K562 (cell line): ENCODE data around the gene MRPL16. TPM values are rescaled to one million over a fixed set of nuclear protein-coding genes. Genes with fewer than 3 reads are reported as not detected.

Source experiments
- ATAC-seq: fragments of 200-7000 bp; cut with Tn5 transposase; 3 replicates; pipeline ENCODE4 v1.9.1; 2020; ENCODE audit warnings: moderate library complexity
- BruUV-seq: library from RNA; stranded (reverse); fragments of 400-500 nt; replicated peaks from 2 replicates; lab custom pipeline; 2021; lab: Mats Ljungman, UMichigan
- CTCF ChIA-PET: fragments of 300-600 bp; formaldehyde crosslinking; extraction: SDS; loops from one replicate; lab custom pipeline; 2021; ENCODE audit warnings: low intra/inter-chr PET ratio; lab: Yijun Ruan, JAX
- POLR2A ChIA-PET: fragments of 300-600, 350-650 bp; sonication (Branson Sonifier 250); formaldehyde crosslinking; extraction: SDS; loops from one replicate; lab custom pipeline; 2021; ENCODE audit warnings: antibody characterized with exemption, inconsistent platforms; lab: Yijun Ruan, JAX
- DNase-seq, 4 experiments: peaks; one replicate each; pipeline versions ENCODE4 v3.0.0 to v3.0.0-alpha.2; 2011 to 2018; ENCODE audit warnings: low spot score in 3 of 4, mixed read lengths in 3 of 4; ENCODE audit errors: extremely low read depth in 1 of 4
- FAIRE-seq: peaks from 2 replicates; lab custom pipeline; 2011; peaks lifted over from hg19 to GRCh38; lab: Jason Lieb, UNC
- H2AFZ ChIP-seq: 2 replicates; pipeline ENCODE4 v1.6.0; 2011; ENCODE audit warnings: low read depth, low read length, control low read depth, inconsistent platforms
- H3K27ac ChIP-seq: fragments of 200-600 bp; 3 replicates; pipeline ENCODE4 v1.8.0; 2011; ENCODE audit warnings: low read depth, mild to moderate bottlenecking, control low read depth, inconsistent platforms, low read length, moderate library complexity, mixed read lengths; ENCODE audit errors: extremely low read depth
- H3K27me3 ChIP-seq, 2 experiments: fragments of 300-600 bp in 1 of 2; 2 replicates in 1 of 2; 3 replicates in 1 of 2; pipeline versions ENCODE4 v1.6.0 to v1.8.0; 2011; ENCODE audit warnings: inconsistent platforms in 2 of 2, low read length in 2 of 2, mild to moderate bottlenecking in 1 of 2, mixed read lengths in 1 of 2, moderate library complexity in 1 of 2; ENCODE audit not compliant: control insufficient read depth in 2 of 2, insufficient read depth in 2 of 2
- H3K36me3 ChIP-seq: fragments of 300-600 bp; 3 replicates; pipeline ENCODE4 v1.8.0; 2011; ENCODE audit warnings: mild to moderate bottlenecking, low read length, inconsistent platforms; ENCODE audit not compliant: control insufficient read depth, insufficient read depth
- H3K4me1 ChIP-seq, 2 experiments: fragments of 200-600 bp in 1 of 2; replicated peaks in 1 of 2; 2 replicates in 1 of 2; 3 replicates in 1 of 2; pipeline versions ENCODE4 v1.5.1 to v1.8.0; 2011; ENCODE audit warnings: inconsistent platforms in 2 of 2, low read length in 2 of 2, mild to moderate bottlenecking in 1 of 2, mixed read lengths in 1 of 2, moderate library complexity in 1 of 2; ENCODE audit not compliant: control insufficient read depth in 2 of 2, insufficient read depth in 2 of 2
- H3K4me2 ChIP-seq: 2 replicates; pipeline ENCODE4 v1.6.1; 2011; ENCODE audit warnings: low read length, control low read depth, inconsistent platforms, mixed read lengths; ENCODE audit not compliant: insufficient read depth
- H3K4me3 ChIP-seq: fragments of 200-600 bp; sonication (generic), shearing (Covaris generic); 2 replicates; pipeline ENCODE4 v1.5.1; 2016; ENCODE audit warnings: control low read depth, inconsistent platforms
- H3K79me2 ChIP-seq: fragments of 200-600 bp; 3 replicates; pipeline ENCODE4 v1.8.0; 2011; ENCODE audit warnings: low read length, inconsistent platforms; ENCODE audit not compliant: control insufficient read depth, insufficient read depth
- H3K9ac ChIP-seq, 2 experiments: 2 replicates each; pipeline versions ENCODE4 v1.6.0 to v1.6.1; 2011; ENCODE audit warnings: low read depth in 2 of 2, low read length in 2 of 2, control low read depth in 1 of 2, inconsistent platforms in 1 of 2, mild to moderate bottlenecking in 1 of 2, mixed read lengths in 1 of 2; ENCODE audit not compliant: insufficient read depth in 1 of 2
- H3K9me1 ChIP-seq: one replicate; pipeline ENCODE4 v1.6.0; 2011; ENCODE audit warnings: inconsistent platforms, mild to moderate bottlenecking, low read length, moderate library complexity; ENCODE audit not compliant: control insufficient read depth, insufficient read depth
- H3K9me3 ChIP-seq: replicated peaks from 2 replicates; pipeline ENCODE4 v1.5.1; 2011; ENCODE audit warnings: low read depth, low read length, inconsistent platforms; ENCODE audit not compliant: control insufficient read depth, insufficient read depth
- H4K20me1 ChIP-seq: replicated peaks from 2 replicates; pipeline ENCODE4 v1.6.1; 2011; ENCODE audit warnings: low read length, inconsistent platforms, mixed read lengths; ENCODE audit not compliant: control insufficient read depth, insufficient read depth
- CHD4 ChIP-seq: fragments of 200-600 bp; sonication (generic); IDR thresholded peaks from 3 replicates; pipeline ENCODE4 v1.6.1; 2012; ENCODE audit warnings: low read depth, mild to moderate bottlenecking, mixed read lengths, low read length, inconsistent platforms; ENCODE audit not compliant: insufficient read depth, insufficient replicate concordance, poor library complexity, severe bottlenecking
- GATA2 ChIP-seq: sonication (generic); formaldehyde crosslinking; IDR thresholded peaks from 2 replicates; pipeline ENCODE4 v1.4.0; 2020; ENCODE audit warnings: mild to moderate bottlenecking, missing genetic modification reagents
- L3MBTL2 ChIP-seq: fragments of 450-650 bp; IDR thresholded peaks from 2 replicates; pipeline ENCODE4 v1.6.1; 2016; ENCODE audit warnings: mild to moderate bottlenecking, moderate library complexity
- MEF2A ChIP-seq: IDR thresholded peaks from 2 replicates; pipeline ENCODE4 v1.6.1; 2011; ENCODE audit warnings: low read depth, mild to moderate bottlenecking, low read length, moderate library complexity; ENCODE audit not compliant: control insufficient read depth
- MEIS2 ChIP-seq: fragments of 450-650 bp; IDR thresholded peaks from 2 replicates; pipeline ENCODE4 v1.6.1; 2014; ENCODE audit warnings: mild to moderate bottlenecking; ENCODE audit not compliant: partially characterized antibody
- MYC ChIP-seq, 2 experiments: fragments of 250-450 bp in 1 of 2; sonication (Bioruptor Pico) in 1 of 2; IDR thresholded peaks; 2 replicates each; pipeline versions ENCODE4 v1.5.1 to v1.6.1; 2012 to 2021; ENCODE audit warnings: low read depth in 2 of 2, borderline replicate concordance in 1 of 2, improper control_type of control experiment in 1 of 2, low read length in 1 of 2, mild to moderate bottlenecking in 1 of 2, moderate library complexity in 1 of 2
- ZNF217 ChIP-seq: sonication (generic); formaldehyde crosslinking; IDR thresholded peaks from 2 replicates; pipeline ENCODE4 v1.8.0; 2022; ENCODE audit warnings: mild to moderate bottlenecking, missing genetic modification reagents
- ZNF263 ChIP-seq: sonication (generic); formaldehyde crosslinking; IDR thresholded peaks from 2 replicates; pipeline ENCODE4 v1.8.0; 2022; ENCODE audit warnings: mild to moderate bottlenecking, missing genetic modification reagents, borderline replicate concordance
- WGBS: fragments of 100-300 bp; shearing (Covaris generic); methylation state at CpG from one replicate; pipeline ENCODE4 v1.1.6; 2016; ENCODE audit warnings: low coverage, mixed read lengths; ENCODE audit not compliant: insufficient coverage; ENCODE audit errors: missing lambda C conversion rate; 5-methylcytosine and 5-hydroxymethylcytosine counted together
- in situ Hi-C: fragments of 300-500 bp; cut with MboI; formaldehyde crosslinking; loops from 4 replicates; pipeline ENCODE4 v1.15.0; 2018; ENCODE audit warnings: inconsistent platforms, mixed read lengths
- intact Hi-C: fragments of 100-400 bp; cut with micrococcal nuclease; formaldehyde crosslinking; loops from 2 replicates; pipeline ENCODE4 v1.14.2; 2022
- polyA plus RNA-seq, 8 experiments: library from polyadenylated mRNA; depleted of rRNA in 4 of 8; stranded (reverse) in 5 of 8; unstranded in 3 of 8; fragments of >200 nt; fragmentation: Nextera tagmentation in 2 of 8; fragmentation: Illumina TruSeq in 1 of 8; extraction: Ambion mirVana in 2 of 8; extraction: Trizol in 1 of 8; gene quantifications; 2 replicates each; pipeline versions ENCODE4 v1.2.1 to v1.2.3, GENCODE V29; 2011 to 2014; ENCODE audit warnings: inconsistent platforms in 1 of 8, missing spikeins in 1 of 8
- total RNA-seq, 7 experiments: library from RNA; depleted of rRNA in 6 of 7; stranded (reverse); fragments of >200 nt in 6 of 7; fragmentation: Illumina TruSeq in 2 of 7; extraction: Trizol in 2 of 7; gene quantifications; 2 replicates each; pipeline versions ENCODE4 v1.2.1 to v1.2.3, GENCODE V29; 2011 to 2021; ENCODE audit warnings: low replicate concordance in 1 of 7
- TF ChIP-seq, protein P1 (sequence below): fragments of 250-450 bp; sonication (Bioruptor Pico); IDR thresholded peaks from 2 replicates; pipeline ENCODE4 v1.9.0; 2021; ENCODE audit warnings: mild to moderate bottlenecking
- TF ChIP-seq, protein P2 (sequence below), 2 experiments: fragments of 250-450 bp in 1 of 2; fragments of 450-650 bp in 1 of 2; sonication (Bioruptor Pico) in 1 of 2; IDR thresholded peaks; 2 replicates each; pipeline versions ENCODE4 v1.6.1 to v1.8.0; 2016 to 2021; ENCODE audit warnings: mild to moderate bottlenecking in 2 of 2, moderate library complexity in 2 of 2, missing compliant biosample characterization in 1 of 2, missing genetic modification characterization in 1 of 2
- TF ChIP-seq, protein P3 (sequence below): fragments of 450-650 bp; IDR thresholded peaks from 2 replicates; pipeline ENCODE4 v1.6.1; 2016
- TF ChIP-seq, protein P4 (sequence below), 3 experiments: fragments of 200-800 bp in 1 of 3; fragments of 250-450 bp in 1 of 3; fragments of 450-650 bp in 1 of 3; sonication (Bioruptor Pico) in 1 of 3; sonication (Bioruptor generic) in 1 of 3; formaldehyde crosslinking in 1 of 3; IDR thresholded peaks; 2 replicates each; pipeline versions ENCODE4 v1.6.1 to v1.8.0; 2016 to 2022; ENCODE audit warnings: mild to moderate bottlenecking in 2 of 3, missing genetic modification characterization in 2 of 3, missing compliant biosample characterization in 1 of 3, moderate library complexity in 1 of 3

Gene MRPL16
- total and polyA plus RNA-seq, 9 of the 15 experiments (the other 6 are each of a cell fraction or from before 2014, with no cell fraction given): 63.3 to 209 (median 157) TPM

DNA sequence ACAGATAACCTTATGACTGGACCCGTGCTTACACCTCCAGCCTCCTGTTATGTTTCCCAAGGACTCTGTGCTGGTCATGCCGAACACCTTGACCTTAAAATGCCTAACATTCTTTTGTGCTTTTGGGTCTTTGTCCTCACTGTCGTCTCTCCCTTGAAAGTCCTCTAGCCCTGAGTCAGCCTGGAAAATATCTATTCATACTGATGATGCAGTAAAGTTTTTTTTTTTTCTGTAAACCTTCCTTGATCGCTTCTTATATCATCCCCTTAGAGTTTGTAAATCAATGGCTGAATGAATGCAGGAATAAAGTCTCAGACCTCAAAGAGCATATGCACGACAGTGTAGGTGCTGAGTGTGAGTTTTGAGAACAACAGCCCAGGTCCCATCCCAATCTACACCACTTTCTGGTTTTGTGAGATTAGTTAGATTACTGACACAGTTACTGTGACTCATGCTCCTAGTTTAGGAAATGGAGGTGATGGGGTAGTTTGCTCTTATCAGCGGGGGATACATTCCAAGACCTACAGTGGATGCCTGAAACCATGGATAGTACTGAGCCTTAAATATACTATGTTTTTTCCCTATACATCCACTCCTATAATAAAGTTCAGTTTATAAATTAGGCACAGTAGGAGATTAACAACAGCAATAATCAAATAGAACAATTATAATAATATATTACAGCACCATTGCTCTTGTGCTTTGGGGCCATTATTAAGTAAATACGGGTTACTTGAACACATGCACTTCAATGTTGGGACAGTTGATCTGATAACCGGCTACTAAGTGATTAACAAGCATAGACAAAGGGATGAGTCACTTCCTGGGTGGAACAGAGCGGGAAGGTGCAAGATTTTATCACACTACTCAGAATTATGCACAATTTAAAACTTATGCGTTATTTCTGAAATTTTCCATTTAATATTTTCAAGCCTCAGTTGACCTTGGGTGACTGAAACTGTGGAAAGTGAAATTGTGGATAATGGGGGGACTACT is 47.2 kb upstream of the MRPL16 start:
- Histone ChIP-seq H4K20me1 (no peaks in the 10 kb centered on the region), H3K4me3 (no peak overlapping the region), H3K9me3 (0 out of 2 replicates have a peak, but pooled peaks cover under 1% of the 10 kb centered on the region), H3K27ac (peak overlapping the region; percentile 97), H3K79me2 (no peaks in the 10 kb centered on the region), H3K27me3 (no peaks in the 10 kb centered on the region), H3K4me1 (peaks cover 11 to 53% of the 10 kb centered on the region in 2 experiments; a peak in 4 of 5 replicates), H3K4me2 (peak overlapping the region; percentile 65), H2AFZ (peak overlapping the region; percentile 79), H3K9ac (peak overlapping the region in 1 of 2 experiments; percentile 66; a peak in 2 of 4 replicates), H3K9me1 (no peaks in the 10 kb centered on the region), H3K36me3 (no peaks in the 10 kb centered on the region)
- ATAC-seq (peak; percentile 85), DNase-seq (peak; percentile 60 to 86 (median 73)), FAIRE-seq (peak; percentile 89)
- ChIA-PET CTCF (no interaction called here), POLR2A (interaction anchor here (0.6 kb wide), 1 partner anchor 12 kb away, joined by 3 read pairs; no protein-coding TSS in a partner anchor)
- intact Hi-C loops: no loop called here
- in situ Hi-C loops: no loop called here
- no TSS peak for BruUV-seq
- 3% methylated on average over 10 of the region's 10 CpGs for WGBS
- TF ChIP-seq ZNF263 (CRISPR knock-in tag) (no peak), CHD4 (no peak), L3MBTL2 (peak; percentile 39; the same call in 1 of the 2 replicates), MYC (IDR thresholded peaks at IDR 0.05; ENCODE audit: low read depth, low read length) (peak; percentile 33), MYC (CRISPR knock-in tag; IDR thresholded peaks at IDR 0.05; ENCODE audit: borderline replicate concordance, low read depth) (no peak), GATA2 (CRISPR knock-in tag) (peak; percentile 70; the same call in 1 of the 2 replicates), MEF2A (peak; percentile 89), ZNF217 (CRISPR knock-in tag) (no peak), MEIS2 (peak; percentile 88)
- TF ChIP-seq, protein P1, sequence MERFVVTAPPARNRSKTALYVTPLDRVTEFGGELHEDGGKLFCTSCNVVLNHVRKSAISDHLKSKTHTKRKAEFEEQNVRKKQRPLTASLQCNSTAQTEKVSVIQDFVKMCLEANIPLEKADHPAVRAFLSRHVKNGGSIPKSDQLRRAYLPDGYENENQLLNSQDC: 0 out of 2 replicates have a peak, but pooled peaks have one; percentile 34
- TF ChIP-seq, protein P2, sequence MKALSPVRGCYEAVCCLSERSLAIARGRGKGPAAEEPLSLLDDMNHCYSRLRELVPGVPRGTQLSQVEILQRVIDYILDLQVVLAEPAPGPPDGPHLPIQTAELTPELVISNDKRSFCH (CRISPR knock-in tag; IDR thresholded peaks at IDR 0.05): no peak
- TF ChIP-seq, protein P2 (tag; IDR thresholded peaks at IDR 0.05): no peak
- TF ChIP-seq, protein P3, sequence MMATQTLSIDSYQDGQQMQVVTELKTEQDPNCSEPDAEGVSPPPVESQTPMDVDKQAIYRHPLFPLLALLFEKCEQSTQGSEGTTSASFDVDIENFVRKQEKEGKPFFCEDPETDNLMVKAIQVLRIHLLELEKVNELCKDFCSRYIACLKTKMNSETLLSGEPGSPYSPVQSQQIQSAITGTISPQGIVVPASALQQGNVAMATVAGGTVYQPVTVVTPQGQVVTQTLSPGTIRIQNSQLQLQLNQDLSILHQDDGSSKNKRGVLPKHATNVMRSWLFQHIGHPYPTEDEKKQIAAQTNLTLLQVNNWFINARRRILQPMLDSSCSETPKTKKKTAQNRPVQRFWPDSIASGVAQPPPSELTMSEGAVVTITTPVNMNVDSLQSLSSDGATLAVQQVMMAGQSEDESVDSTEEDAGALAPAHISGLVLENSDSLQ: peak; percentile 27; the same call in 1 of the 2 replicates
- TF ChIP-seq, protein P4, sequence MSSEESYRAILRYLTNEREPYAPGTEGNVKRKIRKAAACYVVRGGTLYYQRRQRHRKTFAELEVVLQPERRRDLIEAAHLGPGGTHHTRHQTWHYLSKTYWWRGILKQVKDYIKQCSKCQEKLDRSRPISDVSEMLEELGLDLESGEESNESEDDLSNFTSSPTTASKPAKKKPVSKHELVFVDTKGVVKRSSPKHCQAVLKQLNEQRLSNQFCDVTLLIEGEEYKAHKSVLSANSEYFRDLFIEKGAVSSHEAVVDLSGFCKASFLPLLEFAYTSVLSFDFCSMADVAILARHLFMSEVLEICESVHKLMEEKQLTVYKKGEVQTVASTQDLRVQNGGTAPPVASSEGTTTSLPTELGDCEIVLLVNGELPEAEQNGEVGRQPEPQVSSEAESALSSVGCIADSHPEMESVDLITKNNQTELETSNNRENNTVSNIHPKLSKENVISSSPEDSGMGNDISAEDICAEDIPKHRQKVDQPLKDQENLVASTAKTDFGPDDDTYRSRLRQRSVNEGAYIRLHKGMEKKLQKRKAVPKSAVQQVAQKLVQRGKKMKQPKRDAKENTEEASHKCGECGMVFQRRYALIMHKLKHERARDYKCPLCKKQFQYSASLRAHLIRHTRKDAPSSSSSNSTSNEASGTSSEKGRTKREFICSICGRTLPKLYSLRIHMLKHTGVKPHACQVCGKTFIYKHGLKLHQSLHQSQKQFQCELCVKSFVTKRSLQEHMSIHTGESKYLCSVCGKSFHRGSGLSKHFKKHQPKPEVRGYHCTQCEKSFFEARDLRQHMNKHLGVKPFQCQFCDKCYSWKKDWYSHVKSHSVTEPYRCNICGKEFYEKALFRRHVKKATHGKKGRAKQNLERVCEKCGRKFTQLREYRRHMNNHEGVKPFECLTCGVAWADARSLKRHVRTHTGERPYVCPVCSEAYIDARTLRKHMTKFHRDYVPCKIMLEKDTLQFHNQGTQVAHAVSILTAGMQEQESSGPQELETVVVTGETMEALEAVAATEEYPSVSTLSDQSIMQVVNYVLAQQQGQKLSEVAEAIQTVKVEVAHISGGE (CRISPR knock-in tag; IDR thresholded peaks at IDR 0.05): peak in 1 of 3 experiments; percentile 53; a peak in 2 of 6 replicates
